HEK293 (cell line): Measurements from ENCODE around the gene MMP24OS.
A peak's percentile ranks its signal among the peaks of the same experiment; 100 is the strongest.

Source experiments
- GFI1B ChIP-seq: fragments of 450-650 bp; formaldehyde crosslinking; IDR thresholded peaks from 2 replicates; pipeline ENCODE4 v1.5.1; 2016; ENCODE audit warnings: missing biosample characterization, missing genetic modification characterization
- GLIS2 ChIP-seq: fragments of 450-650 bp; formaldehyde crosslinking; IDR thresholded peaks from 2 replicates; pipeline ENCODE4 v1.5.1; 2016; ENCODE audit warnings: missing biosample characterization, missing genetic modification characterization
- HOXC10 ChIP-seq: sonication (generic); formaldehyde crosslinking; IDR thresholded peaks from 2 replicates; pipeline ENCODE4 v1.8.1; 2023; ENCODE audit warnings: mild to moderate bottlenecking, missing genetic modification reagents
- PRDM6 ChIP-seq: fragments of 450-650 bp; formaldehyde crosslinking; IDR thresholded peaks from 2 replicates; pipeline ENCODE4 v1.5.1; 2017; ENCODE audit warnings: missing biosample characterization, missing genetic modification characterization
- SP2 ChIP-seq: fragments of 450-650 bp; formaldehyde crosslinking; IDR thresholded peaks from 2 replicates; pipeline ENCODE4 v1.5.1; 2016; ENCODE audit warnings: missing biosample characterization, missing genetic modification characterization
- ZBTB49 ChIP-seq: fragments of 450-650 bp; formaldehyde crosslinking; IDR thresholded peaks from 2 replicates; pipeline ENCODE4 v1.5.1; 2016; ENCODE audit warnings: missing biosample characterization, missing genetic modification characterization, low read depth
- ZFP37 ChIP-seq: fragments of 450-650 bp; formaldehyde crosslinking; IDR thresholded peaks from 2 replicates; pipeline ENCODE4 v1.5.1; 2016; ENCODE audit warnings: missing biosample characterization, missing genetic modification characterization
- ZNF23 ChIP-seq: fragments of 450-650 bp; formaldehyde crosslinking; IDR thresholded peaks from 2 replicates; pipeline ENCODE4 v1.5.1; 2016; ENCODE audit warnings: missing biosample characterization, missing genetic modification characterization, borderline replicate concordance
- ZNF24 ChIP-seq: fragments of 450-650 bp; formaldehyde crosslinking; IDR thresholded peaks from 2 replicates; pipeline ENCODE4 v1.5.1; 2016; ENCODE audit warnings: missing biosample characterization, missing genetic modification characterization
- ZNF26 ChIP-seq: fragments of 450-650 bp; formaldehyde crosslinking; IDR thresholded peaks from 2 replicates; pipeline ENCODE4 v1.5.1; 2016; ENCODE audit warnings: missing biosample characterization, missing genetic modification characterization
- ZNF274 ChIP-seq, 2 experiments: fragments of 200-500 bp in 1 of 2; fragments of 450-650 bp in 1 of 2; sonication (Bioruptor generic) in 1 of 2; formaldehyde crosslinking in 1 of 2; IDR thresholded peaks; 2 replicates each; pipeline versions ENCODE4 v1.5.1 to v1.6.1; 2014 to 2016; ENCODE audit warnings: borderline replicate concordance in 1 of 2, inconsistent platforms in 1 of 2, low read length in 1 of 2, missing biosample characterization in 1 of 2, missing genetic modification characterization in 1 of 2
- ZNF341 ChIP-seq: fragments of 450-650 bp; formaldehyde crosslinking; IDR thresholded peaks from 2 replicates; pipeline ENCODE4; 2016; ENCODE audit warnings: low read depth, missing biosample characterization, missing genetic modification characterization
- ZNF350 ChIP-seq: fragments of 450-650 bp; formaldehyde crosslinking; IDR thresholded peaks from 2 replicates; pipeline ENCODE4 v1.5.0; 2017; ENCODE audit warnings: missing biosample characterization, mild to moderate bottlenecking, missing genetic modification characterization
- ZNF354C ChIP-seq: fragments of 450-650 bp; formaldehyde crosslinking; IDR thresholded peaks from 2 replicates; pipeline ENCODE4 v1.5.1; 2016; ENCODE audit warnings: missing biosample characterization, missing genetic modification characterization, low read depth, borderline replicate concordance
- ZNF423 ChIP-seq: fragments of 450-650 bp; formaldehyde crosslinking; IDR thresholded peaks from 2 replicates; pipeline ENCODE4 v1.5.1; 2016; ENCODE audit warnings: missing biosample characterization, missing genetic modification characterization
- ZNF530 ChIP-seq: fragments of 450-650 bp; formaldehyde crosslinking; IDR thresholded peaks from 2 replicates; pipeline ENCODE4 v1.5.1; 2016; ENCODE audit warnings: low read depth, missing biosample characterization, missing genetic modification characterization
- ZNF544 ChIP-seq: fragments of 450-650 bp; formaldehyde crosslinking; IDR thresholded peaks from 2 replicates; pipeline ENCODE4 v1.5.0; 2017; ENCODE audit warnings: missing biosample characterization, missing genetic modification characterization
- ZNF555 ChIP-seq: fragments of 450-650 bp; formaldehyde crosslinking; conservative IDR thresholded peaks from 2 replicates; pipeline ENCODE4 v1.5.1; 2017; ENCODE audit warnings: missing biosample characterization, mild to moderate bottlenecking, missing genetic modification characterization, inconsistent platforms
- ZNF626 ChIP-seq: fragments of 450-650 bp; sonication (Bioruptor Pico); formaldehyde crosslinking; IDR thresholded peaks from 2 replicates; pipeline ENCODE4 v1.5.1; 2018; ENCODE audit warnings: missing biosample characterization, missing genetic modification characterization, inconsistent platforms
- ZNF629 ChIP-seq: fragments of 450-650 bp; formaldehyde crosslinking; IDR thresholded peaks from 2 replicates; pipeline ENCODE4 v1.5.1; 2017; ENCODE audit warnings: missing biosample characterization, missing genetic modification characterization
- ZNF645 ChIP-seq: fragments of 450-650 bp; formaldehyde crosslinking; IDR thresholded peaks from 2 replicates; pipeline ENCODE4; 2016; ENCODE audit warnings: missing biosample characterization, missing genetic modification characterization
- ZNF677 ChIP-seq: fragments of 450-650 bp; IDR thresholded peaks from 2 replicates; pipeline ENCODE4 v1.5.0; 2018; ENCODE audit warnings: missing biosample characterization, mild to moderate bottlenecking, missing genetic modification characterization, moderate library complexity
- ZNF843 ChIP-seq: fragments of 450-650 bp; formaldehyde crosslinking; IDR thresholded peaks from 2 replicates; pipeline ENCODE4 v1.5.1; 2016; ENCODE audit warnings: missing biosample characterization, missing genetic modification characterization

Gene MMP24OS

GRCh38 chr20:35302421-35303335 is 24.8 kb upstream of the MMP24OS start (continued):
- TF ChIP-seq ZNF24 (tag by site-specific recombination) (0 out of 2 replicates have a peak, but pooled peaks have one; percentile 30), GLIS2 (no peak), ZNF629 (tag by site-specific recombination) (peak; percentile 56), ZNF423 (tag by site-specific recombination) (no peak), ZNF23 (tag by site-specific recombination) (no peak), ZNF626 (tag by site-specific recombination) (no peak), ZNF26 (tag by site-specific recombination) (no peak), ZNF555 (tag by site-specific recombination) (no peak), ZNF354C (tag by site-specific recombination) (no peak), ZNF645 (no peak), HOXC10 (no peak), GFI1B (tag by site-specific recombination) (no peak), SP2 (tag by site-specific recombination) (no peak), ZFP37 (tag by site-specific recombination) (no peak), ZNF677 (tag by site-specific recombination) (no peak), ZBTB49 (no peak), ZNF350 (tag by site-specific recombination) (no peak), ZNF341 (tag by site-specific recombination) (no peak), ZNF274 (IDR thresholded peaks at IDR 0.05; ENCODE audit: low read length) (no peak), ZNF274 (tag by site-specific recombination; IDR thresholded peaks at IDR 0.05; ENCODE audit: borderline replicate concordance) (no peak), ZNF530 (tag by site-specific recombination) (no peak), ZNF544 (no peak), PRDM6 (tag by site-specific recombination) (no peak), ZNF843 (tag by site-specific recombination) (no peak)
- TF ChIP-seq, all 188 proteins: peak for 10
